Adrenal gland (tissue), 12 donors: ENCODE data around the gene TSSC4. TPM values are rescaled to one million over a fixed set of nuclear protein-coding genes. Genes with fewer than 3 reads are reported as not detected.

ENCODE experiments used
- DNase-seq, 7 donors: peaks; one replicate each; pipeline ENCODE4 v3.0.0-alpha.2; 2019 to 2020
- H3K27ac ChIP-seq, 5 donors: fragments of 200-600 bp; sonication (generic) in 4 of 5; 1 replicate in 3 of 5; 2 replicates in 2 of 5; pipeline versions ENCODE4 v1.5.1 to v1.8.0; 2016 to 2020; ENCODE audit warnings: mild to moderate bottlenecking in 1 of 5
- H3K27me3 ChIP-seq: fragments of 200-600 bp; 2 replicates; pipeline ENCODE4 v1.8.0; 2021
- H3K36me3 ChIP-seq, 2 donors: fragments of 200-600 bp; replicated peaks in 1 of 2; 1 replicate in 1 of 2; 2 replicates in 1 of 2; pipeline versions ENCODE4 v1.5.1 to v1.8.0; 2018 to 2022
- H3K4me1 ChIP-seq, 2 donors: fragments of 200-600 bp; replicated peaks in 1 of 2; 1 replicate in 1 of 2; 2 replicates in 1 of 2; pipeline versions ENCODE4 v1.5.1 to v1.8.0; 2018 to 2021
- H3K4me3 ChIP-seq, 4 donors: fragments of 200-600 bp; sonication (generic) in 3 of 4; one replicate each; pipeline ENCODE4 v1.5.1; 2016 to 2018
- H3K9me3 ChIP-seq, 3 donors: fragments of 200-600 bp; sonication (generic) in 1 of 3; replicated peaks in 1 of 3; 1 replicate in 2 of 3; 2 replicates in 1 of 3; pipeline versions ENCODE4 v1.5.1 to v1.8.0; 2016 to 2021
- CTCF ChIP-seq, 6 experiments: fragments of 450-650 bp in 4 of 6; fragments of 200-600 bp in 2 of 6; sonication (generic) in 1 of 6; IDR thresholded peaks; 1 replicate in 5 of 6; 2 replicates in 1 of 6; pipeline versions ENCODE4 v1.5.1 to v1.8.0; 2016 to 2021; ENCODE audit warnings: antibody characterized with exemption in 6 of 6, mild to moderate bottlenecking in 2 of 6, moderate library complexity in 1 of 6
- POLR2A ChIP-seq, 2 donors: fragments of 450-650 bp; IDR thresholded peaks; one replicate each; pipeline ENCODE4 v1.6.1; 2017; ENCODE audit warnings: antibody characterized with exemption in 2 of 2, mild to moderate bottlenecking in 2 of 2, moderate library complexity in 1 of 2
- WGBS, 4 donors: extraction: QIAGEN DNeasy Blood & Tissue Kit in 2 of 4; methylation state at CpG; one replicate each; pipeline versions ENCODE4 v1.1.5 to v1.1.7; 2013 to 2017; 5-methylcytosine and 5-hydroxymethylcytosine counted together
- intact Hi-C, 2 donors: fragments of 100-400 bp; cut with DNase I; formaldehyde crosslinking; loops; one replicate each; pipeline versions ENCODE4 v1.14.1 to v1.15.0; 2022 to 2023
- polyA plus RNA-seq, 3 donors: library from polyadenylated mRNA; stranded (reverse); fragments of 200-250 nt in 2 of 3; fragments of 350-450 nt in 1 of 3; fragmentation: Illumina TruSeq in 1 of 3; extraction: RNeasy Lipid Tissue Mini Kit (QIAGEN cat#74804) in 1 of 3; gene quantifications; one replicate each; pipeline ENCODE4 v1.2.3, GENCODE V29; 2013 to 2014
- total RNA-seq, 9 donors: library from RNA; depleted of rRNA in 4 of 9; stranded (reverse); fragments of >200 nt in 4 of 9; fragments of 120-200 nt in 1 of 9; fragmentation: NEBNext Ultra II Directional in 1 of 9; extraction: Animal tissue kit (Norgen Biotek cat#: 25700) in 1 of 9; gene quantifications; one replicate each; pipeline versions ENCODE4 v1.1.0 to v1.2.4, GENCODE V29; 2013 to 2023
- donor health status: healthy with polysubstance abuse.
- donor health status: Bipolar disorder and iron deficiency.
- donor health status: DM: yes; HTN: yes; CAD: no.
- donor health status: DM: no; HTN: no; CAD: no.
- donor health status: DM: no; HTN: no; CAD: no.
- donor health status: DM: yes; HTN: yes; CAD: no.

The TSSC4 gene
- total and polyA plus RNA-seq, 12 donors: 3.4 to 94.6 (median 38.1) TPM

GRCh38 chr11:2400762-2401435 is 349 bp downstream of the TSSC4 start:
- intact Hi-C loops: no loop called here
- Histone ChIP-seq H3K4me1 (peaks cover 19 to 22% of the 10 kb centered on the region in 2 donors), H3K36me3 (peaks cover 0 to 50% of the 10 kb centered on the region in 2 donors), H3K27me3 (no peaks in the 10 kb centered on the region), H3K27ac (peak overlapping the region; percentile 72 to 100 (median 83)), H3K4me3 (peak overlapping the region; percentile 37 to 99 (median 87)), H3K9me3 (no peaks in the 10 kb centered on the region)
- peak in 1 of 7 donors; percentile 74 for DNase-seq
- 0 to 1% (median 0%) methylated on average over 17 to 55 of the region's 55 CpGs for WGBS, 4 donors
- no peak for TF ChIP-seq CTCF (IDR thresholded peaks at IDR 0.05)
- TF ChIP-seq POLR2A (IDR thresholded peaks at IDR 0.05): peak; percentile 21 to 55

- peak overlapping the region in 3 of 5 donors; percentile 80 to 100 (median 89) for H3K27ac ChIP-seq
- H3K4me1 ChIP-seq: peaks cover 19 to 22% of the 10 kb centered on the region in 2 donors
- H3K4me3 ChIP-seq: peak overlapping the region; percentile 37 to 99 (median 87)
- no peak for TF ChIP-seq CTCF (IDR thresholded peaks at IDR 0.05)
- TF ChIP-seq POLR2A (IDR thresholded peaks at IDR 0.05): no peak
- intact Hi-C loops: no loop called here
- 17 to 34% (median 28%) methylated on average over 7 to 12 of the region's 12 CpGs for WGBS, 4 donors
- H3K9me3 ChIP-seq: no peaks in the 10 kb centered on the region
- no peak for DNase-seq
- H3K36me3 ChIP-seq: peaks cover 0 to 43% of the 10 kb centered on the region in 2 donors
- no peaks in the 10 kb centered on the region for H3K27me3 ChIP-seq
These were observed 960 bp downstream of the TSSC4 start for GRCh38 chr11:2401436-2401984.

GRCh38 chr11:2402106-2402505 is 1.6 kb downstream of the TSSC4 start:
- 63 to 86% (median 85%) methylated on average over 2 to 13 of the region's 13 CpGs for WGBS, 4 donors
- Histone ChIP-seq H3K36me3 (peaks cover 0 to 37% of the 10 kb centered on the region in 2 donors), H3K27ac (no peak overlapping the region), H3K9me3 (no peaks in the 10 kb centered on the region), H3K4me3 (no peak overlapping the region), H3K4me1 (peaks cover 19 to 22% of the 10 kb centered on the region in 2 donors), H3K27me3 (no peaks in the 10 kb centered on the region)
- intact Hi-C loops: no loop called here
- TF ChIP-seq CTCF (IDR thresholded peaks at IDR 0.05) (no peak), POLR2A (IDR thresholded peaks at IDR 0.05) (no peak)
- no peak for DNase-seq

- Histone ChIP-seq H3K27ac (no peak overlapping the region), H3K4me3 (no peak overlapping the region), H3K27me3 (no peaks in the 10 kb centered on the region), H3K4me1 (peaks cover 19 to 22% of the 10 kb centered on the region in 2 donors), H3K9me3 (no peaks in the 10 kb centered on the region), H3K36me3 (peaks cover 0 to 28% of the 10 kb centered on the region in 2 donors)
- intact Hi-C loops: no loop called here
- WGBS, 4 donors: 82 to 86% (median 84%) methylated on average over 15 to 31 of the region's 31 CpGs
- DNase-seq: no peak
- no peak for TF ChIP-seq POLR2A (IDR thresholded peaks at IDR 0.05)
- no peak for TF ChIP-seq CTCF (IDR thresholded peaks at IDR 0.05)
These were observed 2.5 kb downstream of the TSSC4 start for GRCh38 chr11:2402890-2403645.
